ENCODE results near the gene STK32B. TPM values are rescaled to one million over a fixed set of nuclear protein-coding genes. Genes with fewer than 3 reads are reported as not detected.

The STK32B gene
- total and polyA plus RNA-seq, 9 of the 15 experiments (the other 6 are each of a cell fraction or from before 2014, with no cell fraction given) = 0.03 to 0.20 (median 0.07) TPM; not detected in 2

GRCh38 chr4:5340991-5341451 is 289.7 kb downstream of the STK32B start:
- Histone ChIP-seq H3K4me2 (ENCODE audit: insufficient read depth, low read length) (no peak overlapping the region), H3K36me3 (ENCODE audit: control insufficient read depth, insufficient read depth, low read length) (no peaks in the 10 kb centered on the region), H4K20me1 (replicated peaks; ENCODE audit: control insufficient read depth, insufficient read depth, low read length) (no peaks in the 10 kb centered on the region), H3K4me3 (no peak overlapping the region), H3K79me2 (ENCODE audit: control insufficient read depth, insufficient read depth, low read length) (no peaks in the 10 kb centered on the region), H3K4me1 (replicated peaks in 1 of 2; ENCODE audit: control insufficient read depth in 2 of 2, insufficient read depth in 2 of 2, low read length in 2 of 2) (no peaks in the 10 kb centered on the region), H3K9me3 (replicated peaks; ENCODE audit: control insufficient read depth, insufficient read depth, low read depth, low read length) (no peaks in the 10 kb centered on the region), H3K9ac (ENCODE audit: insufficient read depth in 1 of 2, low read depth in 2 of 2, low read length in 2 of 2) (no peak overlapping the region), H3K27me3 (ENCODE audit: control insufficient read depth in 2 of 2, insufficient read depth in 2 of 2, low read length in 2 of 2) (no peaks in the 10 kb centered on the region), H2AFZ (ENCODE audit: low read depth, low read length) (no peak overlapping the region), H3K27ac (ENCODE audit: extremely low read depth, low read depth, low read length) (no peak overlapping the region), H3K9me1 (ENCODE audit: control insufficient read depth, insufficient read depth, low read length) (no peaks in the 10 kb centered on the region)
- in situ Hi-C loops (cut with MboI) = no loop called here
- DNase-seq (ENCODE audit: extremely low read depth in 1 of 4, low spot score in 3 of 4) (no peak), ATAC-seq (no peak), FAIRE-seq (no peak)
- POLR2A ChIA-PET = no interaction called here
- intact Hi-C loops (cut with micrococcal nuclease) = no loop called here
- no TSS peak for BruUV-seq (replicated peaks)
- CTCF ChIA-PET (ENCODE audit: low intra/inter-chr PET ratio) = no interaction called here
- 1% methylated on average over 6 of the region's 6 CpGs for WGBS (ENCODE audit: insufficient coverage, low coverage, missing lambda C conversion rate)
- TF ChIP-seq SFPQ (IDR thresholded peaks at IDR 0.05; ENCODE audit: low read depth, low read length) (no peak), MAZ (CRISPR knock-in tag; conservative IDR thresholded peaks at IDR 0.05 in 1 of 2, IDR thresholded peaks at IDR 0.05 in 1 of 2) (no peak), NR3C1 (CRISPR knock-in tag; IDR thresholded peaks at IDR 0.05) (no peak), CBX3 (IDR thresholded peaks at IDR 0.05; ENCODE audit: borderline replicate concordance in 1 of 2, low read length in 2 of 2) (no peak), KDM5B (IDR thresholded peaks at IDR 0.05; ENCODE audit: insufficient replicate concordance, low read depth, low read length) (no peak), KAT2B (IDR thresholded peaks at IDR 0.05; ENCODE audit: low read depth, low read length) (no peak), NR2C1 (IDR thresholded peaks at IDR 0.05) (no peak), NR2C1 (tag; IDR thresholded peaks at IDR 0.05) (no peak), NFIX (CRISPR knock-in tag; IDR thresholded peaks at IDR 0.05; ENCODE audit: low read depth) (no peak), JUNB (CRISPR knock-in tag; conservative IDR thresholded peaks at IDR 0.05) (no peak), DACH1 (IDR thresholded peaks at IDR 0.05; ENCODE audit: partially characterized antibody) (no peak), NBN (IDR thresholded peaks at IDR 0.05; ENCODE audit: low read depth) (no peak), ZNF408 (CRISPR knock-in tag; IDR thresholded peaks at IDR 0.05; ENCODE audit: low read depth) (no peak), MEF2D (tag; conservative IDR thresholded peaks at IDR 0.05; ENCODE audit: low read depth) (no peak), KLF1 (tag; IDR thresholded peaks at IDR 0.05) (no peak), ELK1 (CRISPR knock-in tag; IDR thresholded peaks at IDR 0.05) (no peak), BRF1 (IDR thresholded peaks at IDR 0.05; ENCODE audit: borderline replicate concordance, extremely low read depth, insufficient read length) (no peak), NUFIP1 (IDR thresholded peaks at IDR 0.05; ENCODE audit: partially characterized antibody) (no peak)
